Lung (tissue), 12 donors: ENCODE data around the gene EGFL6. TPM values are rescaled to one million over a fixed set of nuclear protein-coding genes. Genes with fewer than 3 reads are reported as not detected.

Experiments used
- ATAC-seq: fragments of 200-7000 bp; cut with Tn5 transposase; one replicate; pipeline ENCODE4 v1.9.1; 2020; ENCODE audit warnings: moderate number of reproducible peaks; ENCODE audit not compliant: insufficient read depth, low FRiP score
- DNase-seq, 3 donors: peaks; one replicate each; pipeline ENCODE4 v3.0.0-alpha.2; 2013 to 2017
- H3K27ac ChIP-seq, 2 donors: one replicate each; pipeline ENCODE4 v1.5.1; 2013; ENCODE audit warnings: mild to moderate bottlenecking in 2 of 2, moderate library complexity in 2 of 2, control low read depth in 1 of 2, inconsistent platforms in 1 of 2, low read depth in 1 of 2, low read length in 1 of 2
- H3K27me3 ChIP-seq, 3 donors: one replicate each; pipeline ENCODE4 v1.5.1; 2013; ENCODE audit warnings: low read length in 2 of 3; ENCODE audit not compliant: control insufficient read depth in 3 of 3, insufficient read depth in 3 of 3
- H3K36me3 ChIP-seq, 4 donors: one replicate each; pipeline ENCODE4 v1.5.1; 2013; ENCODE audit warnings: low read length in 4 of 4, mild to moderate bottlenecking in 1 of 4, moderate library complexity in 1 of 4; ENCODE audit not compliant: control insufficient read depth in 4 of 4, insufficient read depth in 4 of 4
- H3K4me1 ChIP-seq, 5 donors: one replicate each; pipeline ENCODE4 v1.5.1; 2013; ENCODE audit warnings: low read length in 5 of 5, mild to moderate bottlenecking in 2 of 5, moderate library complexity in 1 of 5; ENCODE audit not compliant: control insufficient read depth in 5 of 5, insufficient read depth in 5 of 5
- H3K4me3 ChIP-seq: one replicate; pipeline ENCODE4 v1.5.1; 2013; ENCODE audit warnings: mild to moderate bottlenecking, control low read depth, moderate library complexity
- H3K9ac ChIP-seq, 2 donors: one replicate each; pipeline ENCODE4 v1.5.1; 2013; ENCODE audit warnings: low read length in 2 of 2, control low read depth in 1 of 2; ENCODE audit not compliant: insufficient read depth in 1 of 2
- H3K9me3 ChIP-seq, 4 donors: one replicate each; pipeline ENCODE4 v1.5.1; 2013; ENCODE audit warnings: low read length in 3 of 4, mild to moderate bottlenecking in 1 of 4, moderate library complexity in 1 of 4; ENCODE audit not compliant: control insufficient read depth in 4 of 4, insufficient read depth in 3 of 4
- WGBS, 2 donors: extraction: QIAGEN DNeasy Blood & Tissue Kit; methylation state at CpG; one replicate each; pipeline ENCODE4 v1.1.7; 2013; 5-methylcytosine and 5-hydroxymethylcytosine counted together
- polyA plus RNA-seq, 2 donors: library from polyadenylated mRNA; stranded (reverse); fragments of 200-250 nt; gene quantifications; one replicate each; pipeline ENCODE4 v1.2.1, GENCODE V29; 2013
- total RNA-seq, 2 donors: library from RNA; depleted of rRNA in 1 of 2; stranded (reverse); fragments of >200 nt in 1 of 2; gene quantifications; one replicate each; pipeline ENCODE4 v1.2.1, GENCODE V29; 2014 to 2021
- TF ChIP-seq, protein P1 (sequence below): IDR thresholded peaks from 2 replicates; pipeline ENCODE4 v1.5.1; 2012; ENCODE audit warnings: mild to moderate bottlenecking; ENCODE audit errors: control extremely low read depth, extremely low read depth
- donor health status: control.
- donor health status: control.
- donor health status: Bipolar disorder and iron deficiency.
- donor health status: healthy.
- donor health status: DM: yes; HTN: yes; CAD: no.

EGFL6 gene
- total and polyA plus RNA-seq, 4 donors, result 5.4 to 58.7 (median 14.3) TPM

DNA sequence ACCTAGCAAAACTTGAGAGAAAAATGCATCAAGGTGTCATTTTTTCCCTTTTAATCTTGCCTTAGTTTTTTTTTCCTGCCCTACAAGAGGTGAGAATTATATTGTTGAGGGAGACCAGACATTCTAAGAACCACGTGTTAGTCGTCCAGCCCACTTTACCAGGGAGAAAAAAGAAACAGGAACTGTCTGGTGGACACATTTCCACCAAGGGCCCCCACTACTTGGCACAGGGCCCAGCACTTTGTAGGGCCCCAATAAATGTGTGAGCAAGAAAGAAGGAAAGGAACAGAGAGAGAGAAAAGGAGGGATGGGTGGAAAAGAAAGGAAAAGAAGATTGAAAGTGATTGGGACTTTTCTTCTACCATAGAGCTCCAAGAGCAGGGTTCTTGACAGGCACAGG is 3.9 kb upstream of the EGFL6 start:
- Histone ChIP-seq H3K27me3 (peaks cover 1 to 85% (median 65%) of the 10 kb centered on the region in 3 donors), H3K4me1 (peaks cover 0 to 6% (median 0%) of the 10 kb centered on the region in 5 donors), H3K36me3 (no peaks in the 10 kb centered on the region), H3K4me3 (no peak overlapping the region), H3K9me3 (peaks cover 0 to 2% (median 0%) of the 10 kb centered on the region in 4 donors), H3K27ac (no peak overlapping the region), H3K9ac (no peak overlapping the region)
- TF ChIP-seq, protein P1, sequence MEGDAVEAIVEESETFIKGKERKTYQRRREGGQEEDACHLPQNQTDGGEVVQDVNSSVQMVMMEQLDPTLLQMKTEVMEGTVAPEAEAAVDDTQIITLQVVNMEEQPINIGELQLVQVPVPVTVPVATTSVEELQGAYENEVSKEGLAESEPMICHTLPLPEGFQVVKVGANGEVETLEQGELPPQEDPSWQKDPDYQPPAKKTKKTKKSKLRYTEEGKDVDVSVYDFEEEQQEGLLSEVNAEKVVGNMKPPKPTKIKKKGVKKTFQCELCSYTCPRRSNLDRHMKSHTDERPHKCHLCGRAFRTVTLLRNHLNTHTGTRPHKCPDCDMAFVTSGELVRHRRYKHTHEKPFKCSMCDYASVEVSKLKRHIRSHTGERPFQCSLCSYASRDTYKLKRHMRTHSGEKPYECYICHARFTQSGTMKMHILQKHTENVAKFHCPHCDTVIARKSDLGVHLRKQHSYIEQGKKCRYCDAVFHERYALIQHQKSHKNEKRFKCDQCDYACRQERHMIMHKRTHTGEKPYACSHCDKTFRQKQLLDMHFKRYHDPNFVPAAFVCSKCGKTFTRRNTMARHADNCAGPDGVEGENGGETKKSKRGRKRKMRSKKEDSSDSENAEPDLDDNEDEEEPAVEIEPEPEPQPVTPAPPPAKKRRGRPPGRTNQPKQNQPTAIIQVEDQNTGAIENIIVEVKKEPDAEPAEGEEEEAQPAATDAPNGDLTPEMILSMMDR, result no peak
- ATAC-seq (no peak), DNase-seq (no peak)
- WGBS, 2 donors, result 19 to 21% methylated on average over 2 of the region's 2 CpGs

- Histone ChIP-seq H3K9me3 (peaks cover 0 to 4% (median 0%) of the 10 kb centered on the region in 4 donors), H3K27ac (no peak overlapping the region), H3K27me3 (peaks cover 8 to 69% (median 61%) of the 10 kb centered on the region in 3 donors), H3K4me3 (peak overlapping the region; percentile 1), H3K36me3 (no peaks in the 10 kb centered on the region), H3K4me1 (peaks cover 0 to 6% (median 0%) of the 10 kb centered on the region in 5 donors), H3K9ac (peak overlapping the region in 1 of 2 donors; percentile 32)
- 22 to 25% methylated on average over 8 to 9 of the region's 9 CpGs for WGBS, 2 donors
- ATAC-seq (no peak), DNase-seq (peak; percentile 14 to 54 (median 35))
- TF ChIP-seq, protein P1, result no peak
These were observed 832 bp downstream of the EGFL6 start for GRCh38 chrX:13570261-13570605.

- ATAC-seq, result no peak
- Histone ChIP-seq H3K27me3 (peaks cover 8 to 62% (median 53%) of the 10 kb centered on the region in 3 donors), H3K4me3 (no peak overlapping the region), H3K36me3 (no peaks in the 10 kb centered on the region), H3K4me1 (peaks cover 0 to 6% (median 0%) of the 10 kb centered on the region in 5 donors), H3K9me3 (peaks cover 0 to 6% (median 0%) of the 10 kb centered on the region in 4 donors), H3K9ac (no peak overlapping the region), H3K27ac (no peak overlapping the region)
- DNase-seq, result no peak
- WGBS, 2 donors, result 55 to 70% methylated on average over 5 of the region's 5 CpGs
- TF ChIP-seq, protein P1, result no peak
These were observed 1.7 kb downstream of the EGFL6 start for GRCh38 chrX:13571136-13571535.

DNA sequence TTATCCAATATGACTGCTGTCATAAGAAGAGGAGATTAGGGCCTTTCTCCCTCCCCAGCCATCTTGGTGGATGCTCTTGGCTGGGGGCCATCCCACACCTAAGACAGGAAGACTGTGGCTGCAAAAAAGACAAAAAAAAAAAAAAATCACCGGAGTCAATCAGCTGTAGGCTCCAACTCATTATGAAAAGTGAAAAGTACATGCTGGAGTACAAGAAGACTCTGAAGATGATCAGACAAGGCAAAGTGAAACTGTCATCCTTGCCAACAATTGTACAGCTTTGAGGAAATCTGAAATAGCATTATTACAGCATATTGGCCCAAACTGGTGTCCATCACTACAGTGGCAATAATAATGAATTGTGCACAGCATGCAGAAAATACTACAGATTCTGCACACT is 5.2 kb downstream of the EGFL6 start:
- H3K4me1 ChIP-seq, result peaks cover 0 to 5% (median 0%) of the 10 kb centered on the region in 5 donors
- no peak overlapping the region for H3K9ac ChIP-seq
- no peak overlapping the region for H3K27ac ChIP-seq
- TF ChIP-seq, protein P1, result no peak
- H3K36me3 ChIP-seq, result no peaks in the 10 kb centered on the region
- DNase-seq (no peak), ATAC-seq (no peak)
- H3K9me3 ChIP-seq, result peaks cover 0 to 8% (median 0%) of the 10 kb centered on the region in 4 donors
- H3K27me3 ChIP-seq, result peaks cover 8 to 40% (median 24%) of the 10 kb centered on the region in 3 donors
- no peak overlapping the region for H3K4me3 ChIP-seq
- 13 to 54% methylated on average over 1 of the region's 1 CpG for WGBS, 2 donors
